ENCODE data around the gene C4B. TPM values are rescaled to one million over a fixed set of nuclear protein-coding genes. Genes with fewer than 3 reads are reported as not detected.
A peak's percentile ranks its signal among the peaks of the same experiment; 100 is the strongest.

C4B gene
- total RNA-seq, 1 experiment from 2014 or later, result 2.6 TPM

GRCh38 chr6:32083812-32084768, 69.5 kb downstream of the C4B start:
- BruUV-seq (replicated peaks), result no TSS peak
- no peak for ATAC-seq
- POLR2A ChIA-PET (ENCODE audit: unreplicated experiment), result no interaction called here

DNA sequence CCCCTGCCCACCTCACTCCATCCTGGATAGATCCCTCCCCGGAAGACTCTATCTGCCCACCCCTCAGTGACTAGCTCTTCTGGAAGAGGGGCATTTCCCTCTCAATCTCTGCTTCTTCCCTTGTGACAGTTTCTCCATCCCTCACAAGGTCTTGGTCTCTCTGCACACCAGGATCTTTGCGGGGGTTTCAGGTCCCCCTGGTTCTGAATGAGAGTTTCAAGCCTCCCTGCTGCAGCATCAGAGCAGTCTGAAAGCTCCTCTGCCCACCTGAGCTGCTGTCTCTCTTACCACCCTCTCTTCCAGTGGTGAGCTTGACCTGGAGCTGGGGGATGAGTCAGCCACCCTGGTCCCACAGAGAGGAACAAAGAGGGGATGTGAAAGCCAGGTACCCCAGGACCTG, 70.2 kb downstream of the C4B start:
- no peak overlapping the region for H3K27ac ChIP-seq (ENCODE audit: low read length)
- H3K9me3 ChIP-seq (ENCODE audit: low read length), result no peaks in the 10 kb centered on the region
- ChIA-PET POLR2A (ENCODE audit: unreplicated experiment) (no interaction called here), CTCF (no interaction called here)
- no peaks in the 10 kb centered on the region for H3F3A ChIP-seq (ENCODE audit: low read length, unreplicated experiment)
- H3K4me1 ChIP-seq (ENCODE audit: insufficient read depth, low read length), result peaks cover 59% of the 10 kb centered on the region
- no peak overlapping the region for H3K4me2 ChIP-seq (ENCODE audit: low read length)
- TF ChIP-seq, protein P1, sequence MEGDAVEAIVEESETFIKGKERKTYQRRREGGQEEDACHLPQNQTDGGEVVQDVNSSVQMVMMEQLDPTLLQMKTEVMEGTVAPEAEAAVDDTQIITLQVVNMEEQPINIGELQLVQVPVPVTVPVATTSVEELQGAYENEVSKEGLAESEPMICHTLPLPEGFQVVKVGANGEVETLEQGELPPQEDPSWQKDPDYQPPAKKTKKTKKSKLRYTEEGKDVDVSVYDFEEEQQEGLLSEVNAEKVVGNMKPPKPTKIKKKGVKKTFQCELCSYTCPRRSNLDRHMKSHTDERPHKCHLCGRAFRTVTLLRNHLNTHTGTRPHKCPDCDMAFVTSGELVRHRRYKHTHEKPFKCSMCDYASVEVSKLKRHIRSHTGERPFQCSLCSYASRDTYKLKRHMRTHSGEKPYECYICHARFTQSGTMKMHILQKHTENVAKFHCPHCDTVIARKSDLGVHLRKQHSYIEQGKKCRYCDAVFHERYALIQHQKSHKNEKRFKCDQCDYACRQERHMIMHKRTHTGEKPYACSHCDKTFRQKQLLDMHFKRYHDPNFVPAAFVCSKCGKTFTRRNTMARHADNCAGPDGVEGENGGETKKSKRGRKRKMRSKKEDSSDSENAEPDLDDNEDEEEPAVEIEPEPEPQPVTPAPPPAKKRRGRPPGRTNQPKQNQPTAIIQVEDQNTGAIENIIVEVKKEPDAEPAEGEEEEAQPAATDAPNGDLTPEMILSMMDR (conservative IDR thresholded peaks at IDR 0.05; ENCODE audit: low read depth, low read length), result no peak
- TF ChIP-seq EZH2phosphoT487 (IDR thresholded peaks at IDR 0.05; ENCODE audit: borderline replicate concordance, low read length), result no peak
- no peak for TF ChIP-seq EZH2 (IDR thresholded peaks at IDR 0.05; ENCODE audit: low read length, unreplicated experiment)
- H3K36me3 ChIP-seq (ENCODE audit: low read depth, low read length), result no peaks in the 10 kb centered on the region
- no peak for DNase-seq
- BruUV-seq (replicated peaks), result no TSS peak
- ATAC-seq, result no peak
- no peak overlapping the region for H3K9ac ChIP-seq (ENCODE audit: low read length)
- H3K4me3 ChIP-seq (ENCODE audit: low read length), result no peak overlapping the region
- no peaks in the 10 kb centered on the region for H3K27me3 ChIP-seq (ENCODE audit: low read length)
- H4K20me1 ChIP-seq (ENCODE audit: low read length), result no peaks in the 10 kb centered on the region
- no peaks in the 10 kb centered on the region for H3K79me2 ChIP-seq (ENCODE audit: low read length)
- no peak overlapping the region for H2AFZ ChIP-seq (ENCODE audit: low read length)
- intact Hi-C loops (cut with micrococcal nuclease), result loop anchor here (10.0 kb wide), 1 partner anchor 110 kb away; the partner anchor contains the start of gene DXO
- H3K9me2 ChIP-seq (replicated peaks; ENCODE audit: low read length), result no peaks in the 10 kb centered on the region

More at GRCh38 chr6:32083812-32084768, 69.5 kb downstream of the C4B start:
- Histone ChIP-seq H3K4me3 (ENCODE audit: low read length) (no peak overlapping the region), H3K4me1 (ENCODE audit: insufficient read depth, low read length) (peaks cover 64% of the 10 kb centered on the region), H3F3A (ENCODE audit: low read length, unreplicated experiment) (no peaks in the 10 kb centered on the region), H3K27ac (ENCODE audit: low read length) (peak overlapping the region; percentile 73), H3K9ac (ENCODE audit: low read length) (0 out of 2 replicates have a peak overlapping the region, but pooled peaks have one; percentile 5), H3K27me3 (ENCODE audit: low read length) (no peaks in the 10 kb centered on the region), H3K9me2 (replicated peaks; ENCODE audit: low read length) (no peaks in the 10 kb centered on the region), H3K36me3 (ENCODE audit: low read depth, low read length) (no peaks in the 10 kb centered on the region), H3K79me2 (ENCODE audit: low read length) (no peaks in the 10 kb centered on the region), H4K20me1 (ENCODE audit: low read length) (no peaks in the 10 kb centered on the region), H2AFZ (ENCODE audit: low read length) (no peak overlapping the region), H3K4me2 (ENCODE audit: low read length) (peak overlapping the region; percentile 71; the same call in 1 of the 2 replicates), H3K9me3 (ENCODE audit: low read length) (no peaks in the 10 kb centered on the region)
- TF ChIP-seq EZH2 (IDR thresholded peaks at IDR 0.05; ENCODE audit: low read length, unreplicated experiment), result no peak
- TF ChIP-seq, protein P1 (conservative IDR thresholded peaks at IDR 0.05; ENCODE audit: low read depth, low read length), result no peak
- TF ChIP-seq EZH2phosphoT487 (IDR thresholded peaks at IDR 0.05; ENCODE audit: borderline replicate concordance, low read length), result no peak
- DNase-seq, result no peak
- CTCF ChIA-PET, result no interaction called here
- intact Hi-C loops (cut with micrococcal nuclease), result loop anchor here (10.0 kb wide), 1 partner anchor 109 kb away; the partner anchor contains the start of gene DXO

Other genes with a start within 250 kb of the C4B start
- 0.98 and 1.9 TPM in 2 replicates for gene VWA7, start 237.5 kb upstream of the C4B start, total RNA-seq (2014; rRNA removed)
- gene VARS1, start 219.0 kb upstream of the C4B start, total RNA-seq (2014; rRNA removed), result 89.8 and 130 TPM in 2 replicates
- 93.7 and 143 TPM in 2 replicates for gene LSM2, start 207.8 kb upstream of the C4B start, total RNA-seq (2014; rRNA removed)
- gene HSPA1L, start 199.5 kb upstream of the C4B start, total RNA-seq (2014; rRNA removed), result 0.26 and 0.69 TPM in 2 replicates
- gene HSPA1A, start 199.3 kb upstream of the C4B start, total RNA-seq (2014; rRNA removed), result 269 and 324 TPM in 2 replicates
- 265 and 331 TPM in 2 replicates for gene HSPA1B, start 187.1 kb upstream of the C4B start, total RNA-seq (2014; rRNA removed)
- 31.7 and 33.1 TPM in 2 replicates for gene NEU1, start 152.0 kb upstream of the C4B start, total RNA-seq (2014; rRNA removed)
- gene SLC44A4, start 135.8 kb upstream of the C4B start, total RNA-seq (2014; rRNA removed), result 3.5 and 4.9 TPM in 2 replicates
- gene EHMT2, start 117.1 kb upstream of the C4B start, total RNA-seq (2014; rRNA removed), result 74.5 and 80.8 TPM in 2 replicates
- gene ZBTB12, start 112.7 kb upstream of the C4B start, total RNA-seq (2014; rRNA removed), result 5.4 and 8.6 TPM in 2 replicates
- gene C2, start 87.1 kb upstream of the C4B start, total RNA-seq (2014; rRNA removed), result 1.1 TPM in 1 of 2 replicates, not detected in the other
- gene CFB, start 68.7 kb upstream of the C4B start, total RNA-seq (2014; rRNA removed), result 0.86 TPM in 1 of 2 replicates, not detected in the other
- 132 and 142 TPM in 2 replicates for gene NELFE, start 55.8 kb upstream of the C4B start, total RNA-seq (2014; rRNA removed)
- 81.9 and 95.0 TPM in 2 replicates for gene SKIC2, start 55.6 kb upstream of the C4B start, total RNA-seq (2014; rRNA removed)
- 27.1 and 32.4 TPM in 2 replicates for gene DXO, start 42.7 kb upstream of the C4B start, total RNA-seq (2014; rRNA removed)
- gene C4A, start 32.7 kb upstream of the C4B start, total RNA-seq (2014; rRNA removed), result 2.2 and 3.6 TPM in 2 replicates
- gene CYP21A2, start 23.6 kb downstream of the C4B start, total RNA-seq (2014; rRNA removed), result not detected in 2 replicates
- 2.9 and 3.3 TPM in 2 replicates for gene TNXB, start 94.5 kb downstream of the C4B start, total RNA-seq (2014; rRNA removed)
- 33.4 and 35.7 TPM in 2 replicates for gene ATF6B, start 113.5 kb downstream of the C4B start, total RNA-seq (2014; rRNA removed)
- 12.6 and 16.4 TPM in 2 replicates for gene FKBPL, start 115.5 kb downstream of the C4B start, total RNA-seq (2014; rRNA removed)
- 1.5 TPM in 1 of 2 replicates, not detected in the other for gene PRRT1, start 137.1 kb downstream of the C4B start, total RNA-seq (2014; rRNA removed)
- gene PPT2, start 139.3 kb downstream of the C4B start, total RNA-seq (2014; rRNA removed), result 16.6 and 30.8 TPM in 2 replicates
- gene EGFL8, start 149.8 kb downstream of the C4B start, total RNA-seq (2014; rRNA removed), result 7.9 and 14.9 TPM in 2 replicates
- 54.7 and 59.6 TPM in 2 replicates for gene AGPAT1, start 161.3 kb downstream of the C4B start, total RNA-seq (2014; rRNA removed)
- 69.0 and 80.1 TPM in 2 replicates for gene RNF5, start 163.6 kb downstream of the C4B start, total RNA-seq (2014; rRNA removed)
- 2.0 and 5.0 TPM in 2 replicates for gene AGER, start 169.5 kb downstream of the C4B start, total RNA-seq (2014; rRNA removed)
- 25.3 and 33.3 TPM in 2 replicates for gene PBX2, start 175.4 kb downstream of the C4B start, total RNA-seq (2014; rRNA removed)
- 5.0 and 7.1 TPM in 2 replicates for gene GPSM3, start 177.8 kb downstream of the C4B start, total RNA-seq (2014; rRNA removed)
- 1.7 and 1.8 TPM in 2 replicates for gene NOTCH4, start 209.3 kb downstream of the C4B start, total RNA-seq (2014; rRNA removed)